ENCODE results near the gene SCRN3. TPM values are rescaled to one million over a fixed set of nuclear protein-coding genes. Genes with fewer than 3 reads are reported as not detected.

SCRN3 gene
- total RNA-seq, 2 donors from 2014 or later, result 22.4 to 39.8 TPM

GRCh38 chr2:174477759-174478158 is 82.2 kb downstream of the SCRN3 start:
- no peaks in the 10 kb centered on the region for H3K27me3 ChIP-seq (replicated peaks; ENCODE audit: insufficient read depth)
- H3K4me3 ChIP-seq, result no peak overlapping the region
- no peak overlapping the region for H3K27ac ChIP-seq
- WGBS, result 88% methylated on average over 1 of the region's 1 CpG
- no peaks in the 10 kb centered on the region for H3K4me1 ChIP-seq (replicated peaks)
- no peaks in the 10 kb centered on the region for H3K36me3 ChIP-seq
- no peak for TF ChIP-seq POLR2A (IDR thresholded peaks at IDR 0.05)
- TF ChIP-seq, protein P1, sequence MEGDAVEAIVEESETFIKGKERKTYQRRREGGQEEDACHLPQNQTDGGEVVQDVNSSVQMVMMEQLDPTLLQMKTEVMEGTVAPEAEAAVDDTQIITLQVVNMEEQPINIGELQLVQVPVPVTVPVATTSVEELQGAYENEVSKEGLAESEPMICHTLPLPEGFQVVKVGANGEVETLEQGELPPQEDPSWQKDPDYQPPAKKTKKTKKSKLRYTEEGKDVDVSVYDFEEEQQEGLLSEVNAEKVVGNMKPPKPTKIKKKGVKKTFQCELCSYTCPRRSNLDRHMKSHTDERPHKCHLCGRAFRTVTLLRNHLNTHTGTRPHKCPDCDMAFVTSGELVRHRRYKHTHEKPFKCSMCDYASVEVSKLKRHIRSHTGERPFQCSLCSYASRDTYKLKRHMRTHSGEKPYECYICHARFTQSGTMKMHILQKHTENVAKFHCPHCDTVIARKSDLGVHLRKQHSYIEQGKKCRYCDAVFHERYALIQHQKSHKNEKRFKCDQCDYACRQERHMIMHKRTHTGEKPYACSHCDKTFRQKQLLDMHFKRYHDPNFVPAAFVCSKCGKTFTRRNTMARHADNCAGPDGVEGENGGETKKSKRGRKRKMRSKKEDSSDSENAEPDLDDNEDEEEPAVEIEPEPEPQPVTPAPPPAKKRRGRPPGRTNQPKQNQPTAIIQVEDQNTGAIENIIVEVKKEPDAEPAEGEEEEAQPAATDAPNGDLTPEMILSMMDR (IDR thresholded peaks at IDR 0.05), result no peak
- no peak for TF ChIP-seq POLR2AphosphoS5 (IDR thresholded peaks at IDR 0.05)
- intact Hi-C loops (cut with DNase I), result no loop called here
- DNase-seq (ENCODE audit: low spot score), result no peak
- no peaks in the 10 kb centered on the region for H3K9me3 ChIP-seq

Other genes starting within 250 kb of the SCRN3 start
- gene OLA1, start 147.2 kb upstream of the SCRN3 start, total RNA-seq, result 10 to 100 TPM; 40.9 to 43.9 TPM
- under 1 TPM in 1 of 2 donors, not detected in 1; 0.40 TPM for gene SP9, start 60.8 kb upstream of the SCRN3 start, total RNA-seq
- 1 to 10 TPM; 3.7 to 4.5 TPM for gene GPR155, start 91.3 kb downstream of the SCRN3 start, total RNA-seq
- 10 to 100 TPM in 1 of 2 donors, 1 to 10 TPM in 1; 7.2 to 19.0 TPM for gene WIPF1, start 202.1 kb downstream of the SCRN3 start, total RNA-seq